A673 (cell line): ENCODE data around the gene IMMP2L. TPM values are rescaled to one million over a fixed set of nuclear protein-coding genes. Genes with fewer than 3 reads are reported as not detected.

ENCODE experiments used
- BruUV-seq: library from RNA; stranded (reverse); fragments of 400-500 nt; replicated peaks from 2 replicates; lab custom pipeline; 2021; lab: Mats Ljungman, UMichigan
- CTCF ChIA-PET: fragments of 300-600 bp; sonication (Branson Sonifier 250); formaldehyde crosslinking; loops from one replicate; lab custom pipeline; 2022; ENCODE audit warnings: antibody characterized with exemption; lab: Charles Lee
- POLR2A ChIA-PET: fragments of 300-600 bp; sonication (Branson Sonifier 250); formaldehyde crosslinking; loops from one replicate; lab custom pipeline; 2022; ENCODE audit warnings: antibody characterized with exemption; ENCODE audit not compliant: low non-redundant PET; lab: Charles Lee
- DNase-seq: peaks from one replicate; pipeline ENCODE4 v3.0.0-alpha.2; 2015; ENCODE audit warnings: low spot score
- H3K27ac ChIP-seq: fragments of 200-600 bp; sonication (generic); 2 replicates; pipeline ENCODE4 v1.5.1; 2016; ENCODE audit warnings: mixed run types, low read depth, mild to moderate bottlenecking, mixed read lengths, antibody characterized with exemption, low read length; ENCODE audit not compliant: poor library complexity, severe bottlenecking
- H3K27me3 ChIP-seq: fragments of 200-600 bp; sonication (generic); replicated peaks from 2 replicates; pipeline ENCODE4 v1.6.1; 2017; ENCODE audit warnings: mixed run types, low read depth, mild to moderate bottlenecking, mixed read lengths, antibody characterized with exemption, low read length; ENCODE audit not compliant: insufficient read depth, poor library complexity
- H3K36me3 ChIP-seq: fragments of 200-600 bp; sonication (generic); 2 replicates; pipeline ENCODE4 v1.6.1; 2016; ENCODE audit warnings: mixed run types, mild to moderate bottlenecking, mixed read lengths, antibody characterized with exemption, low read length; ENCODE audit not compliant: insufficient read depth, poor library complexity, severe bottlenecking
- H3K4me1 ChIP-seq: fragments of 200-600 bp; sonication (generic); 2 replicates; pipeline ENCODE4 v1.6.1; 2017; ENCODE audit warnings: mixed run types, mild to moderate bottlenecking, mixed read lengths, antibody characterized with exemption, low read length; ENCODE audit not compliant: insufficient read depth, poor library complexity, severe bottlenecking
- H3K4me3 ChIP-seq: fragments of 200-600 bp; sonication (generic); 2 replicates; pipeline ENCODE4 v1.5.1; 2016; ENCODE audit warnings: low read depth, mixed run types, mild to moderate bottlenecking, mixed read lengths, low read length; ENCODE audit not compliant: poor library complexity, severe bottlenecking
- H3K9me3 ChIP-seq: fragments of 200-600 bp; sonication (generic); 2 replicates; pipeline ENCODE4 v1.6.1; 2016; ENCODE audit warnings: mixed run types, low read depth, mild to moderate bottlenecking, mixed read lengths, antibody characterized with exemption, low read length; ENCODE audit not compliant: poor library complexity, severe bottlenecking
- EZH2 ChIP-seq: fragments of 200-600 bp; sonication (generic); IDR thresholded peaks from 2 replicates; pipeline ENCODE4 v1.6.1; 2017; ENCODE audit warnings: borderline replicate concordance, low read depth, mild to moderate bottlenecking, mixed read lengths, antibody characterized with exemption, low read length; ENCODE audit not compliant: poor library complexity, severe bottlenecking
- intact Hi-C: fragments of 100-400 bp; cut with micrococcal nuclease; formaldehyde crosslinking; loops from one replicate; pipeline ENCODE4 v1.10.0; 2022; ENCODE audit not compliant: unreplicated experiment
- total RNA-seq: library from RNA; stranded (reverse); gene quantifications from 2 replicates; pipeline ENCODE4 v1.2.3, GENCODE V29; 2021
- TF ChIP-seq, protein P1 (sequence below): fragments of 300-800, 200-600 bp; sonication (generic); conservative IDR thresholded peaks from 2 replicates; pipeline ENCODE4 v1.5.1; 2017; ENCODE audit warnings: low read depth, mild to moderate bottlenecking, antibody characterized with exemption, low read length, moderate library complexity, mixed read lengths

IMMP2L gene
- total RNA-seq, 1 experiment from 2014 or later: 10.0 TPM

DNA sequence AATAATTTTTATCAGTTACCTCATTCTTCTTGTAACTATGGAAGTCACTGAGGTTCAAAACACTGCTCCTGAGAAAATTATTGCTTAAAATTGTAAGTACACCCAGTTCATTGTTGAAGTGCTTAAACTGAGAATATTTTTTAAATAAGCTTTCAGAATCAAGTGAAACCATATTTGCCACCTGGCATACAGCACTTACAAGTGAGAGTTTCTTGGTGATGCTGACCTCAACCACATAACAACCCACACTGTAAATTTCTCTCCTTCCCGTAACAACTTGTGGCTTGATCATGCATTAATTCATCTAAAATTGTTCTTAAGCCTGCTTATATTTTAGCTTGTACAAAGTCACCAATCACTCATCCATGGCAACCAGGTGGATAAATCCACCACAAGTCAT is 34.0 kb downstream of the IMMP2L start:
- intact Hi-C loops: no loop called here
- no peaks in the 10 kb centered on the region for H3K36me3 ChIP-seq
- no peak overlapping the region for H3K4me3 ChIP-seq
- no peak overlapping the region for H3K27ac ChIP-seq
- ChIA-PET CTCF (no interaction called here), POLR2A (no interaction called here)
- no peak for TF ChIP-seq EZH2
- TF ChIP-seq, protein P1, sequence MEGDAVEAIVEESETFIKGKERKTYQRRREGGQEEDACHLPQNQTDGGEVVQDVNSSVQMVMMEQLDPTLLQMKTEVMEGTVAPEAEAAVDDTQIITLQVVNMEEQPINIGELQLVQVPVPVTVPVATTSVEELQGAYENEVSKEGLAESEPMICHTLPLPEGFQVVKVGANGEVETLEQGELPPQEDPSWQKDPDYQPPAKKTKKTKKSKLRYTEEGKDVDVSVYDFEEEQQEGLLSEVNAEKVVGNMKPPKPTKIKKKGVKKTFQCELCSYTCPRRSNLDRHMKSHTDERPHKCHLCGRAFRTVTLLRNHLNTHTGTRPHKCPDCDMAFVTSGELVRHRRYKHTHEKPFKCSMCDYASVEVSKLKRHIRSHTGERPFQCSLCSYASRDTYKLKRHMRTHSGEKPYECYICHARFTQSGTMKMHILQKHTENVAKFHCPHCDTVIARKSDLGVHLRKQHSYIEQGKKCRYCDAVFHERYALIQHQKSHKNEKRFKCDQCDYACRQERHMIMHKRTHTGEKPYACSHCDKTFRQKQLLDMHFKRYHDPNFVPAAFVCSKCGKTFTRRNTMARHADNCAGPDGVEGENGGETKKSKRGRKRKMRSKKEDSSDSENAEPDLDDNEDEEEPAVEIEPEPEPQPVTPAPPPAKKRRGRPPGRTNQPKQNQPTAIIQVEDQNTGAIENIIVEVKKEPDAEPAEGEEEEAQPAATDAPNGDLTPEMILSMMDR: no peak
- H3K4me1 ChIP-seq: peaks cover 13% of the 10 kb centered on the region
- H3K27me3 ChIP-seq: no peaks in the 10 kb centered on the region
- BruUV-seq: no TSS peak
- no peak for DNase-seq
- no peaks in the 10 kb centered on the region for H3K9me3 ChIP-seq

GRCh38 chr7:111527545-111527944 is 34.7 kb downstream of the IMMP2L start:
- H3K9me3 ChIP-seq: no peaks in the 10 kb centered on the region
- peaks cover 5% of the 10 kb centered on the region for H3K4me1 ChIP-seq
- DNase-seq: no peak
- intact Hi-C loops: no loop called here
- no TSS peak for BruUV-seq
- ChIA-PET POLR2A (no interaction called here), CTCF (interaction anchor here (0.7 kb wide), 1 partner anchor 501 kb away, joined by 3 read pairs; no protein-coding TSS in a partner anchor)
- H3K4me3 ChIP-seq: no peak overlapping the region
- no peaks in the 10 kb centered on the region for H3K36me3 ChIP-seq
- no peak overlapping the region for H3K27ac ChIP-seq
- no peak for TF ChIP-seq EZH2
- TF ChIP-seq, protein P1: no peak
- no peaks in the 10 kb centered on the region for H3K27me3 ChIP-seq

GRCh38 chr7:111525100-111525499 is 37.2 kb downstream of the IMMP2L start:
- TF ChIP-seq EZH2: no peak
- TF ChIP-seq, protein P1: no peak
- POLR2A ChIA-PET: no interaction called here
- BruUV-seq: no TSS peak
- no peaks in the 10 kb centered on the region for H3K9me3 ChIP-seq
- H3K27me3 ChIP-seq: no peaks in the 10 kb centered on the region
- H3K36me3 ChIP-seq: no peaks in the 10 kb centered on the region
- H3K4me1 ChIP-seq: no peaks in the 10 kb centered on the region
- H3K4me3 ChIP-seq: no peak overlapping the region
- intact Hi-C loops: no loop called here
- no peak for DNase-seq
- CTCF ChIA-PET: no interaction called here
- H3K27ac ChIP-seq: no peak overlapping the region
